ENCODE measurements around the gene ARHGAP1.

ARHGAP1 gene

GRCh38 chr11:46741600-46742484 lies 41.4 kb upstream of the ARHGAP1 start:
- DNase-seq (ENCODE audit: low read depth in 1 of 2, low spot score in 1 of 2) = no peak
- H3K27ac ChIP-seq (replicated peaks) = no peak overlapping the region
- no peaks in the 10 kb centered on the region for H3K27me3 ChIP-seq (ENCODE audit: insufficient read depth, poor library complexity, severe bottlenecking)
- no peak overlapping the region for H3K4me3 ChIP-seq (replicated peaks; ENCODE audit: insufficient read depth, low read length)
- TF ChIP-seq POLR2AphosphoS5 (IDR thresholded peaks at IDR 0.05; ENCODE audit: low read depth) (no peak), CTCF (IDR thresholded peaks at IDR 0.05; ENCODE audit: insufficient read depth, low read length) (no peak), GABPA (IDR thresholded peaks at IDR 0.05; ENCODE audit: low read depth) (no peak), REST (IDR thresholded peaks at IDR 0.05; ENCODE audit: insufficient replicate concordance, low read depth) (no peak), SPI1 (IDR thresholded peaks at IDR 0.05; ENCODE audit: borderline replicate concordance, low read depth) (no peak)

GRCh38 chr11:46738887-46739286 lies 38.5 kb upstream of the ARHGAP1 start:
- Histone ChIP-seq H3K27ac (replicated peaks) (no peak overlapping the region), H3K27me3 (ENCODE audit: insufficient read depth, poor library complexity, severe bottlenecking) (no peaks in the 10 kb centered on the region), H3K4me3 (replicated peaks; ENCODE audit: insufficient read depth, low read length) (no peak overlapping the region)
- no peak for DNase-seq (ENCODE audit: low read depth in 1 of 2, low spot score in 1 of 2)
- TF ChIP-seq REST (IDR thresholded peaks at IDR 0.05; ENCODE audit: insufficient replicate concordance, low read depth) (no peak), POLR2AphosphoS5 (IDR thresholded peaks at IDR 0.05; ENCODE audit: low read depth) (no peak), CTCF (IDR thresholded peaks at IDR 0.05; ENCODE audit: insufficient read depth, low read length) (no peak), SPI1 (IDR thresholded peaks at IDR 0.05; ENCODE audit: borderline replicate concordance, low read depth) (no peak), GABPA (IDR thresholded peaks at IDR 0.05; ENCODE audit: low read depth) (no peak)

GRCh38 chr11:46737699-46738098 lies 37.3 kb upstream of the ARHGAP1 start:
- no peak for TF ChIP-seq SPI1 (IDR thresholded peaks at IDR 0.05; ENCODE audit: borderline replicate concordance, low read depth)
- TF ChIP-seq POLR2AphosphoS5 (IDR thresholded peaks at IDR 0.05; ENCODE audit: low read depth) = no peak
- no peak for TF ChIP-seq GABPA (IDR thresholded peaks at IDR 0.05; ENCODE audit: low read depth)
- TF ChIP-seq REST (IDR thresholded peaks at IDR 0.05; ENCODE audit: insufficient replicate concordance, low read depth) = no peak
- TF ChIP-seq CTCF (IDR thresholded peaks at IDR 0.05; ENCODE audit: insufficient read depth, low read length) = no peak
- Histone ChIP-seq H3K4me3 (replicated peaks; ENCODE audit: insufficient read depth, low read length) (no peak overlapping the region), H3K27ac (replicated peaks) (no peak overlapping the region), H3K27me3 (ENCODE audit: insufficient read depth, poor library complexity, severe bottlenecking) (no peaks in the 10 kb centered on the region)
- DNase-seq (ENCODE audit: low read depth in 1 of 2, low spot score in 1 of 2) = no peak
